Measurements from ENCODE around the gene PEX3.
"Not testable (repeated sequence)": the region's sequence is repeated elsewhere in the genome, so short reads cannot be mapped to it uniquely, and the experiment has no call there.

The PEX3 gene

GRCh38 chr6:143449082-143449713, 1.4 kb upstream of the PEX3 start:
- DNase-seq: no peak

GRCh38 chr6:143449714-143450452, 722 bp upstream of the PEX3 start:
- DNase-seq: no peak

- no peak for DNase-seq
Measured at GRCh38 chr6:143451531-143451930, 926 bp downstream of the PEX3 start.

GRCh38 chr6:143457563-143458359, 7.2 kb downstream of the PEX3 start:
- no peak for DNase-seq

GRCh38 chr6:143465546-143465945, 14.9 kb downstream of the PEX3 start:
- no peak for DNase-seq

GRCh38 chr6:143468026-143468425, 17.4 kb downstream of the PEX3 start:
- DNase-seq: no peak

GRCh38 chr6:143468823-143469222, 18.2 kb downstream of the PEX3 start:
- DNase-seq: not testable (repeated sequence)

GRCh38 chr6:143471822-143472221, 21.2 kb downstream of the PEX3 start:
- DNase-seq: no peak

GRCh38 chr6:143476545-143476944, 25.9 kb downstream of the PEX3 start:
- DNase-seq: no peak

- DNase-seq: no peak
Measured at GRCh38 chr6:143478479-143479062, 28.0 kb downstream of the PEX3 start.

GRCh38 chr6:143482593-143482992, 32.0 kb downstream of the PEX3 start:
- DNase-seq: no peak

- no peak for DNase-seq
Measured at GRCh38 chr6:143485967-143486366, 35.4 kb downstream of the PEX3 start.

- no peak for DNase-seq
Measured at GRCh38 chr6:143486752-143487151, 36.1 kb downstream of the PEX3 start.

- DNase-seq: no peak
Measured at GRCh38 chr6:143490244-143490643, 39.6 kb downstream of the PEX3 start.

GRCh38 chr6:143490775-143491174, 40.2 kb downstream of the PEX3 start:
- DNase-seq: no peak

GRCh38 chr6:143496974-143497373, 46.4 kb downstream of the PEX3 start:
- no peak for DNase-seq

- DNase-seq: no peak
Measured at GRCh38 chr6:143498428-143498827, 47.8 kb downstream of the PEX3 start.

- no peak for DNase-seq
Measured at GRCh38 chr6:143501851-143502250, 51.2 kb downstream of the PEX3 start.

GRCh38 chr6:143504369-143504768, 53.8 kb downstream of the PEX3 start:
- no peak for DNase-seq

- DNase-seq: no peak
Measured at GRCh38 chr6:143505111-143505510, 54.5 kb downstream of the PEX3 start.

GRCh38 chr6:143505537-143505936, 54.9 kb downstream of the PEX3 start:
- DNase-seq: no peak

GRCh38 chr6:143506199-143506598, 55.6 kb downstream of the PEX3 start:
- no peak for DNase-seq

- DNase-seq: no peak
Measured at GRCh38 chr6:143506620-143507019, 56.0 kb downstream of the PEX3 start.

Data from NCI-H2029 (cell line).